ENCODE measurements around the gene APOA4.

DNA sequence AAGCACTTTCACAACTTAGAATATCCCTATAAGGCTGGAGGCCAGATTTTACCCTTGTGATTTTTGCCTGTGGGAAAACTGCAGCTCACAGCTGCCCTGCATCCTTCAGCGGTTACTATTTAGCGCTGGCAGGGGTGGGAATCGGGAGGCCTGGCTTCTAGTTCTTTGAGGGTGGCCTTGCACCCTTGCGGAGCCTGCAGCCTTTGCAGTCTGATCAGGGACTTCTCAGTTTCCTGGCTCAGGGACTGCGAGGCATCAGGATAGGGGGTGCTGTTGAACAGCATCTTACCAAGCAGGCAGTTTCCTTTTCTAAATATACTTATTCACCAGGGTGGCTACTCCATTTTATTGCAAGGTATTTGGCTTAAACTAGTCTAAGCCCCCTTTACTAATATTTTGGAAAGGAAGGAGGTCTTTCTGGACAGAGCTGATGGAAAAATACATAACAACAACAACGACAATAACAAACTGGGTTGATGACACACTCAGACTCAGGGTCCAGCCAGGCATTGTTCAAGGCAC, 17.2 kb upstream of the APOA4 start:
- TF ChIP-seq CTCF (IDR thresholded peaks at IDR 0.05) (no peak), POLR2A (IDR thresholded peaks at IDR 0.05) (no peak)
